NCI-H2029 treated with DMSO at 0.1 percent for 48 hours (cell line): ENCODE data around the gene JAK3.
"Not testable (repeated sequence)": the region's sequence is repeated elsewhere in the genome, so short reads cannot be mapped to it uniquely, and the experiment has no call there.

ENCODE experiments used
- DNase-seq: peaks from one replicate; lab custom pipeline; 2025; lab: John Stamatoyannopoulos, UW

The JAK3 gene

GRCh38 chr19:17847538-17848366 lies at the start of gene JAK3:
Gene JAK3, minus strand, starts transcription at chr19:17847982. Its CDS starts 3,565 bp downstream, at chr19:17844417.
- no peak for DNase-seq

- no peak for DNase-seq
Observed at GRCh38 chr19:17893766-17894165, 46.0 kb upstream of the JAK3 start.

- DNase-seq, result no peak
Observed at GRCh38 chr19:17889609-17890214, 41.9 kb upstream of the JAK3 start.

- DNase-seq, result no peak
Observed at GRCh38 chr19:17888260-17888659, 40.5 kb upstream of the JAK3 start.

GRCh38 chr19:17887221-17887620 lies 39.4 kb upstream of the JAK3 start:
- DNase-seq, result not testable (repeated sequence)

GRCh38 chr19:17886515-17886914 lies 38.7 kb upstream of the JAK3 start:
- no peak for DNase-seq

GRCh38 chr19:17883627-17884410 lies 36.0 kb upstream of the JAK3 start:
- no peak for DNase-seq

GRCh38 chr19:17881701-17882100 lies 33.9 kb upstream of the JAK3 start:
- DNase-seq, result no peak

GRCh38 chr19:17879466-17879865 lies 31.7 kb upstream of the JAK3 start:
- DNase-seq, result no peak

GRCh38 chr19:17877696-17878095 lies 29.9 kb upstream of the JAK3 start:
- no peak for DNase-seq

- DNase-seq, result no peak
Observed at GRCh38 chr19:17874758-17875135, 27.0 kb upstream of the JAK3 start.

- DNase-seq, result no peak
Observed at GRCh38 chr19:17873786-17874757, 26.3 kb upstream of the JAK3 start.

- DNase-seq, result no peak
Observed at GRCh38 chr19:17872251-17873001, 24.6 kb upstream of the JAK3 start.

GRCh38 chr19:17871878-17872250 lies 24.1 kb upstream of the JAK3 start, which contains the start of gene SLC5A5:
Gene SLC5A5, plus strand, starts transcription at chr19:17871945. Its CDS starts 375 bp downstream, at chr19:17872320.
- DNase-seq, result no peak

GRCh38 chr19:17871032-17871877 lies 23.5 kb upstream of the JAK3 start:
- no peak for DNase-seq

- DNase-seq, result no peak
Observed at GRCh38 chr19:17869114-17869608, 21.4 kb upstream of the JAK3 start.

- DNase-seq, result no peak
Observed at GRCh38 chr19:17868669-17869068, 20.9 kb upstream of the JAK3 start.

GRCh38 chr19:17866964-17867486 lies 19.2 kb upstream of the JAK3 start:
- DNase-seq, result no peak

- no peak for DNase-seq
Observed at GRCh38 chr19:17866312-17866963, 18.7 kb upstream of the JAK3 start.
